ENCODE measurements around the gene PDE4B. TPM values are rescaled to one million over a fixed set of nuclear protein-coding genes. Genes with fewer than 3 reads are reported as not detected.

PDE4B gene
- total RNA-seq, 1 donor from 2014 or later: 1.2 TPM

GRCh38 chr1:66041654-66042053, 249.0 kb downstream of the PDE4B start:
- H3K4me1 ChIP-seq: no peaks in the 10 kb centered on the region
- Mint-ChIP-seq H3K27ac (no peak overlapping the region), H3K4me1 (no peaks in the 10 kb centered on the region), H3K4me3 (no peak overlapping the region), H3K27me3 (ENCODE audit: insufficient read depth, low read depth) (no peaks in the 10 kb centered on the region), H3K36me3 (no peaks in the 10 kb centered on the region), H3K9me3 (peaks cover under 1% of the 10 kb centered on the region)
- H4K20me1 ChIP-seq (ENCODE audit: low read depth): no peaks in the 10 kb centered on the region
- no peaks in the 10 kb centered on the region for H3K79me2 ChIP-seq (ENCODE audit: low read depth)
- no peaks in the 10 kb centered on the region for H3K36me3 ChIP-seq
- H3K9me3 ChIP-seq (ENCODE audit: low read depth): no peaks in the 10 kb centered on the region
- no peak for DNase-seq (ENCODE audit: low spot score)
- no peak overlapping the region for H3K27ac ChIP-seq
- H2AFZ ChIP-seq (replicated peaks): no peak overlapping the region
- peaks cover 5% of the 10 kb centered on the region for H3K27me3 ChIP-seq
- H3K4me3 ChIP-seq: no peak overlapping the region
- H3K9ac ChIP-seq: no peak overlapping the region
- no peak for TF ChIP-seq EZH2phosphoT487 (IDR thresholded peaks at IDR 0.05)
- H3F3A ChIP-seq (ENCODE audit: low read depth): no peaks in the 10 kb centered on the region
- H3K4me2 ChIP-seq: no peak overlapping the region

GRCh38 chr1:66043186-66043585, 250.5 kb downstream of the PDE4B start:
- Histone ChIP-seq H3F3A (ENCODE audit: low read depth) (no peaks in the 10 kb centered on the region), H3K79me2 (ENCODE audit: low read depth) (no peaks in the 10 kb centered on the region), H3K9ac (no peak overlapping the region), H3K27ac (no peak overlapping the region), H4K20me1 (ENCODE audit: low read depth) (no peaks in the 10 kb centered on the region), H3K9me3 (ENCODE audit: low read depth) (no peaks in the 10 kb centered on the region), H3K27me3 (peaks cover 5% of the 10 kb centered on the region), H3K4me3 (no peak overlapping the region), H3K36me3 (no peaks in the 10 kb centered on the region), H3K4me1 (no peaks in the 10 kb centered on the region), H3K4me2 (no peak overlapping the region), H2AFZ (replicated peaks) (peak overlapping the region; percentile 24)
- H3K27ac Mint-ChIP-seq: no peak overlapping the region
- no peak for TF ChIP-seq EZH2 (IDR thresholded peaks at IDR 0.05)
- no peak for TF ChIP-seq EZH2phosphoT487 (IDR thresholded peaks at IDR 0.05)
- no peak for TF ChIP-seq CTCF (IDR thresholded peaks at IDR 0.05)
- no peak overlapping the region for H3K4me3 Mint-ChIP-seq
- H3K4me1 Mint-ChIP-seq: no peaks in the 10 kb centered on the region
- H3K36me3 Mint-ChIP-seq: no peaks in the 10 kb centered on the region
- H3K27me3 Mint-ChIP-seq (ENCODE audit: insufficient read depth, low read depth): no peaks in the 10 kb centered on the region
- H3K9me3 Mint-ChIP-seq: no peaks in the 10 kb centered on the region
- DNase-seq (ENCODE audit: low spot score): no peak

DNA sequence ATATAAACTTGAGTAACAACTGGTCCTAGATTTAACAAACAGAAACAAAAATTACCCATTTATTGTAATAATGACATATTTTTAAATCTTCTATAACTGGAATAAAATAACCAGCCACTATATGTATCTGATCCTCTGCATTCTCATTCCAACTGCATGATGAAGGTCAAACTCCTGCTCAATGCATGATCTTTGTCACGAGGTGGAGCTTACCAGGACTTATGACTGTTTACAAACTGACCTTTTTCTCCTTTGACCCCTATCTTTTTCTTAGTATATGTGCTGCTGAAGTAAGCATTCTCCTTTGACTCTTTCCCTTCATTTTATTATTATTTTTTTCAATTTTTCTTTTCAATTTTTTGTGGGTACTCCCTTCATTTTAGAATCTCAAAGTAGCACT, 252.2 kb downstream of the PDE4B start:
- Histone ChIP-seq H3K27ac (no peak overlapping the region), H3K79me2 (ENCODE audit: low read depth) (no peaks in the 10 kb centered on the region), H3K36me3 (no peaks in the 10 kb centered on the region), H3K9me3 (ENCODE audit: low read depth) (no peaks in the 10 kb centered on the region), H3K27me3 (peaks cover 5% of the 10 kb centered on the region), H4K20me1 (ENCODE audit: low read depth) (no peaks in the 10 kb centered on the region), H3F3A (ENCODE audit: low read depth) (no peaks in the 10 kb centered on the region), H3K4me2 (no peak overlapping the region), H3K4me3 (no peak overlapping the region), H3K4me1 (no peaks in the 10 kb centered on the region), H2AFZ (replicated peaks) (no peak overlapping the region), H3K9ac (no peak overlapping the region)
- DNase-seq (ENCODE audit: low spot score): no peak
- Mint-ChIP-seq H3K4me3 (no peak overlapping the region), H3K27me3 (ENCODE audit: insufficient read depth, low read depth) (no peaks in the 10 kb centered on the region), H3K9me3 (no peaks in the 10 kb centered on the region), H3K4me1 (no peaks in the 10 kb centered on the region), H3K27ac (no peak overlapping the region), H3K36me3 (no peaks in the 10 kb centered on the region)
- TF ChIP-seq EZH2 (IDR thresholded peaks at IDR 0.05) (no peak), CTCF (IDR thresholded peaks at IDR 0.05) (no peak), EZH2phosphoT487 (IDR thresholded peaks at IDR 0.05) (no peak)

DNA sequence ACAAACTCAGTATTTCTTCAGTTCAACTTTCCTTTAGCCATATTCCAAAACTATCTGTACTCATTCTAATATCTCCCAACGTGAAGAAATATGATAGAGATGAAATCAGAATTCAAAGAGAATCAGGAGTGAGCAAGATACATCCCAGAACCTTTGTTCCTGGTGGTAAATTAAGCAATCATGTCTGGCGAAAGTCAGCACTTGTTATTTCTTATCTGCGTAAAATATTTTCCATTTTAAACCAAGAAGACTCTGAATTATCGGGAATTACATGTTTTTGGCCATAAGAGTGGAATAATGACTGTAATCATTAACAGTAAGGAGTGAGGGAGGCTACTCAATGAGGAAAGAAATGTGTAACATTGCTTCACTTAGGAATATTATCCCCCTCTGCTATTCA, 253.7 kb downstream of the PDE4B start:
- H3K27ac ChIP-seq: no peak overlapping the region
- H3K4me1 Mint-ChIP-seq: no peaks in the 10 kb centered on the region
- no peak overlapping the region for H3K4me3 ChIP-seq
- H3K9me3 ChIP-seq (ENCODE audit: low read depth): no peaks in the 10 kb centered on the region
- H3K9ac ChIP-seq: no peak overlapping the region
- no peak overlapping the region for H2AFZ ChIP-seq (replicated peaks)
- no peaks in the 10 kb centered on the region for H3K36me3 ChIP-seq
- no peak for DNase-seq (ENCODE audit: low spot score)
- no peaks in the 10 kb centered on the region for H3K79me2 ChIP-seq (ENCODE audit: low read depth)
- H3K27me3 Mint-ChIP-seq (ENCODE audit: insufficient read depth, low read depth): no peaks in the 10 kb centered on the region
- H3K36me3 Mint-ChIP-seq: no peaks in the 10 kb centered on the region
- no peaks in the 10 kb centered on the region for H3K9me3 Mint-ChIP-seq
- no peak for TF ChIP-seq EZH2phosphoT487 (IDR thresholded peaks at IDR 0.05)
- TF ChIP-seq EZH2 (IDR thresholded peaks at IDR 0.05): no peak
- no peak for TF ChIP-seq CTCF (IDR thresholded peaks at IDR 0.05)
- H3K4me2 ChIP-seq: no peak overlapping the region
- H3K4me1 ChIP-seq: no peaks in the 10 kb centered on the region
- H3K27me3 ChIP-seq: peaks cover 5% of the 10 kb centered on the region
- no peaks in the 10 kb centered on the region for H3F3A ChIP-seq (ENCODE audit: low read depth)
- no peak overlapping the region for H3K4me3 Mint-ChIP-seq
- H4K20me1 ChIP-seq (ENCODE audit: low read depth): no peaks in the 10 kb centered on the region
- H3K27ac Mint-ChIP-seq: no peak overlapping the region
